Measurements from ENCODE around the gene FKBP7. TPM values are rescaled to one million over a fixed set of nuclear protein-coding genes. Genes with fewer than 3 reads are reported as not detected.

The FKBP7 gene
- total RNA-seq, 1 donor from 2014 or later = 1.3 TPM

- peak overlapping the region; percentile 56 for H3K4me3 ChIP-seq (ENCODE audit: low read depth, low read length)
- no peaks in the 10 kb centered on the region for H3K27me3 ChIP-seq (ENCODE audit: control insufficient read depth, insufficient read depth, low read length)
- peak; percentile 91 for DNase-seq (ENCODE audit: low read depth)
- no peak for FAIRE-seq
- H3K36me3 ChIP-seq (ENCODE audit: control insufficient read depth, insufficient read depth, low read length) = no peaks in the 10 kb centered on the region
- peak; percentile 92 for TF ChIP-seq CTCF (IDR thresholded peaks at IDR 0.05; ENCODE audit: insufficient read depth, low read length, severe bottlenecking)
Measured at GRCh38 chr2:178414266-178415247, 63.8 kb downstream of the FKBP7 start.

Other genes with a start within 250 kb of the FKBP7 start
- 42.6 and 45.5 TPM in 2 replicates for gene PRKRA, start 27.4 kb downstream of the FKBP7 start, total RNA-seq
- gene PJVK, start 27.2 kb downstream of the FKBP7 start, total RNA-seq = 1.2 and 2.4 TPM in 2 replicates
- gene PLEKHA3, start 1.9 kb upstream of the FKBP7 start, total RNA-seq = 4.7 and 5.5 TPM in 2 replicates

All from bronchial epithelial cell (primary cell).